Activated CD8-positive, alpha-beta memory T cell treated with anti-CD3 and anti-CD28 coated beads, Interleukin-2, amount 50 U/mL, for 1 hour (primary cell): ENCODE results near the gene FMN1.

Experiments used
- DNase-seq: peaks from one replicate; pipeline ENCODE4 v3.0.0-alpha.2; 2020; ENCODE audit errors: extremely low read depth

Gene FMN1

GRCh38 chr15:33119865-33120264, 74.6 kb downstream of the FMN1 start:
- DNase-seq = no peak

- DNase-seq = no peak
These were observed 75.2 kb downstream of the FMN1 start for GRCh38 chr15:33119273-33119672.

GRCh38 chr15:33116198-33116597, 78.3 kb downstream of the FMN1 start:
- no peak for DNase-seq

- DNase-seq = no peak
These were observed 79.2 kb downstream of the FMN1 start for GRCh38 chr15:33115191-33115861.

- no peak for DNase-seq
These were observed 80.2 kb downstream of the FMN1 start for GRCh38 chr15:33114374-33114717.

DNA sequence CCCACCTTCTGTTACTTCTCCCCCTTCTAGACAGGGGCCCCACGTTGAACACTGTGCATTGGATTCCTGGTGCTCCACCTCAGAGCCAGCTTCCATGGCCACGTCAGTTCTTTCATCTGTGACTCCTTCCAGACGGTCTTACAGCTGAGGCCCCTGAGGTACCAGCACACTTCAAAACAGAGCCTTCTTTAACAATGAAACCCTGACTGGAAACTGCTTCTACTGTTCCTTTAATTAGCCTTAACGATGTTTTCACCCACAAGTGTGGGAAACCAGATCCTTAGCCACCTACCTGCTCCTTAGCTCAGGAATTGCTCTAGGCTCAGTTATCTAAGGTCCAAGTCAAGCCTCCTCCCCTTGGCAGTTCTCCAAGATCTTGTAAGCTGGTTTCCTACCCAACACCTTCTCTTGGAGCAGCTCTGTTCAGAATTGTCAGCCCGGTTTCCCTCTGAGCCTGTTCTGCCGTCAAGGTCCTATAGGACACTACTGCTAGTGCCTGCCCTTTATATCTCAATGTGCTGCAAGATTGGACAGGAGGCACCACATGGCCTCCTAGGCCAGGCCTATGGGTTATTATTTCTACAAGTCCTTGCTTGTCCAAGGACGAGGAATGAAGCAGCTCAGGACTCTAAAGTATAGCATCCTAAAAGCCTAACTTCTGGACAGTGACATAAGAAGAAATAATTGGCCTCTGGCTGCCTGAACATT, 80.7 kb downstream of the FMN1 start:
- DNase-seq = no peak

- DNase-seq = no peak
These were observed 81.9 kb downstream of the FMN1 start for GRCh38 chr15:33112541-33113105.

DNA sequence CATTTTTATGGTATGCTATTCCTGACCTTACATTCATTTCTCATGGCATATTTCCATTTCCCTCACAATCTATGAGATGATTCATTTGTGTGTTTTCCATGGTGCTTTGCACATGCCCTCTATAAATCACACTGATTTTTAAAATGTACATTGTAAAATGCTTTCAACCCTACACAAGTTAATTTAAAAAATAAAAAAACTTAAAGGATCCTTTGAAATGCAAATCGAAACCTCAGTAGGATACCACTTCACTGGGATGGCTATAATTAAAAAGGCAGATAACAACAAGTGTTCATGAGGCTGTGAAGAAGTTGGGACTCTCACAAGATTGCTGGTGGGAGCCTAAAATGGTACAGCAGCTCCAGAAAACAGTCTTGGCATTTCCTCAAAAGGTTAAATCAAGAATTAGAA, 83.5 kb downstream of the FMN1 start:
- DNase-seq = no peak

DNA sequence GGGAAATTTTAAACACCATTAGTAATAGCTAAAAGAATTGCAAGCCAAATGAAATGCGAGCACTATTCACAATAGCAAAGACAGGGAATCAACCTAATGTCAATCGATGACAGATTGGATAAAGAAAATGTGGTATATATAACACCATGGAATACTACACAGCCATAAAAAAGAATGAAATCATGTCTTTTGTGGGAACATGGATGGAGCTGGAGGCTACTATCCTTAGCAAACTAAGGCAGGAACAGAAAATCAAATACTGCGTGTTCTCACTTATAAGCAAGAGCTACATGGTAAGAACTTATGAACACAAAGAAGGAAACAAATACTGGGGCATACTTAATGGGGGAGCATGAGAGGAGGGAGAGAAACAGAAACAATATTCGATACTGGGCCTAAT, 85.2 kb downstream of the FMN1 start:
- DNase-seq = no peak

GRCh38 chr15:33108518-33108917, 86.0 kb downstream of the FMN1 start:
- DNase-seq = no peak

DNA sequence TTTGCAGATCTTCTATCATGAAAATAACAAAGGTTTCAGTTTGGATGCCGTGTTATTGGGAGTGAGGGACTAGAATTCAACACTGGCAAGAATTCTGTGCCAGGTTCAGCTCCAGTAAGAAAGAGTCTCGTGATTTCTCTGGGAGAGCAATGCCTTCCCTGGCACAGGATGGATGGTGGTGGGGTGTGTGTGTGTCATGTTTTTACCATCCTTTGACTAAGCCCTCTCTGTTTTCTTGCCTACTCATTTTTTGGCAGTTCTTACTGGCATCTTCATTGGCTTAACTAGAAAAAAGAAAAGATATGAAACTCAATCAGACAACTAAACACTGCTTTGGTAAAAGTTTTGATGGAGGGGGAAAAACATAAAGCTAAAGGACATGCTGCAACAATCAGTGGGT, 86.6 kb downstream of the FMN1 start:
- no peak for DNase-seq

DNA sequence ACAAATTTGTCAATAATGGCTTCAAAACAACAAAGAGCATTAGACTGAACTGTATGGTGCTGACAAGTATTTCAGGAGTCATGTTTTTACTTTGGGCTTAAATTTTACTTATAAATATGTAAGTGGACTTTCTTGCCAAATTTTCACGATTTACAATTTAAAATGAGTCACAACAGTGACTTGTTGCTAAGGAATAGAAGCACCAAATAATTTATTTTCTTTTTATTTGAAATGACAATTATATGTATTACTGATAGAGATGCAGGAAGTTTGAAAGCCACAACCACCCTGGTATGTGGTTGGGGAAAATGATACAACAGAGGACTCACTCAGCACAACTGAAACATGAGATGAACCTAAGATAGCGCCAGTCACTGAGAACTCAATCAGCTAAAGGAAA, 90.3 kb downstream of the FMN1 start:
- no peak for DNase-seq

- DNase-seq = no peak
These were observed 93.5 kb downstream of the FMN1 start for GRCh38 chr15:33101036-33101435.

DNA sequence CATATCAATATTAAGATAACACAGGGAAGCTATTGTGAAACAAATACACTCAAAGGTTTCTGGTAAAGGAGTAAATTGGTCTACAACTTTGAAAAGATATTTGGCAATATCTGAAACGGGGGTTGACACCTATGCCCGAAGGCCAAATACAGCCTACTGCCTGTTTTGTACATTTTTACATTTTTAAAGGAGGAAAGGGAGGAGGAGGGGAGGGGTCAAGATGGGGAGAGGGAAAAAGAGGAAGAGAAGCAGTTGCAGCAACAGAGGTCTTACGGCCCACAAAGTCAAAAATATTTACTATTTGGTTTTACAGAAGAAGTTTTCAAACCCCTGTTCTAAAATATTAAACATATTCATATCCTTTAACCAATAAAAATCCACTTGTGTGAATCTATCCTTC, 94.2 kb downstream of the FMN1 start:
- no peak for DNase-seq

GRCh38 chr15:33099739-33100138, 94.8 kb downstream of the FMN1 start:
- no peak for DNase-seq

DNA sequence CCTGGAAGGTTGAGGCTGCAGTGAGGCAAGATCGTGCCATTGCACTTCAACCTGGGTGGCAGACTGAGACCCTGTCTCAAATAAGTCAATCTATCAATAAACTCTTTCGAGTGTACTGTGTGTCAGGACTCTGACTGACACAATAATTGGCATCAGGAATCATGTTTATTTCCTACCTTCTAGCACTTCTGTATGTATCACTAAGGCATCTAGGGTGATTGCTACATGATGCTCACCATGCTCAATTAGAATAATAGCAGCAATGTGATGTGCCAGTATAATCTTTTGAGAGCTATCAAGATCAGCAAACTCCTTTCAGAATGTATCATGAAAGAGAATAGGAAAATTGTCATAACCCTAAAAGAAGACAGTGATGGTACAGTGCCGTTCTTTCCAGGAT, 95.3 kb downstream of the FMN1 start:
- no peak for DNase-seq

GRCh38 chr15:33098094-33099058, 96.1 kb downstream of the FMN1 start:
- no peak for DNase-seq

GRCh38 chr15:33096134-33096533, 98.4 kb downstream of the FMN1 start:
- no peak for DNase-seq

DNA sequence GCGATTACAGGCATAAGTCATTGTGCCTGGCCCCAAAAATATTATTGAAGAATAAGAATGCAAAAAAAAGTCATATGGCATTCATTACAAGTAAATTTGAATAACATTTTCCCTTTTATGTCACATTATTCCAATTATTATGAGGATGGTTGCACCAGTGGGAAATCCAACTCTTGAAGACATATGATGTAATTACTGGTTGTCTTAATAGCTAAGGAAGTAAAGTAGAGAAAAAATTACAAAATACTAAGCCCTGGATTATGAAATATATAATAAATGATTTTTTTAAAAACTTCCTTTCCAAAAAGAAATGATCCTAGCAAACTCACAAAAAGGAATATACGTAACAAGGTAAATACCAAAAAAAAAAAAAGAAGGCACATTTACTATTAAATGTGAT, 98.9 kb downstream of the FMN1 start:
- DNase-seq = no peak

- DNase-seq = no peak
These were observed 100.2 kb downstream of the FMN1 start for GRCh38 chr15:33094336-33094735.

- DNase-seq = no peak
These were observed 101.3 kb downstream of the FMN1 start for GRCh38 chr15:33093222-33093621.

GRCh38 chr15:33091983-33092693, 102.4 kb downstream of the FMN1 start:
- DNase-seq = no peak
